HepG2 (cell line): ENCODE measurements around the gene ME3. TPM values are rescaled to one million over a fixed set of nuclear protein-coding genes. Genes with fewer than 3 reads are reported as not detected.

Experiments used
- ATAC-seq: fragments of 200-7000 bp; cut with Tn5 transposase; 3 replicates; pipeline ENCODE4 v1.9.1; 2020; ENCODE audit warnings: mild to moderate bottlenecking, moderate library complexity
- BruUV-seq: library from RNA; stranded (reverse); fragments of 400-500 nt; replicated peaks from 2 replicates; lab custom pipeline; 2021; lab: Mats Ljungman, UMichigan
- CTCF ChIA-PET: fragments of 300-600 bp; formaldehyde crosslinking; extraction: SDS; loops from one replicate; lab custom pipeline; 2021; ENCODE audit warnings: low total read pairs, inconsistent platforms, low intra/inter-chr PET ratio; lab: Yijun Ruan, JAX
- POLR2A ChIA-PET: fragments of 350-600 bp; sonication (Branson Sonifier 250); formaldehyde crosslinking; loops from one replicate; lab custom pipeline; 2020; ENCODE audit warnings: antibody characterized with exemption, inconsistent platforms; lab: Yijun Ruan, JAX
- DNase-seq: peaks from one replicate; pipeline ENCODE4 v3.0.0-alpha.2; 2015; ENCODE audit warnings: low spot score
- FAIRE-seq: peaks from 3 replicates; lab custom pipeline; 2011; peaks lifted over from hg19 to GRCh38; lab: Jason Lieb, UNC
- H2AFZ ChIP-seq: one replicate; pipeline ENCODE4 v1.6.1; 2011; ENCODE audit warnings: low read length, inconsistent platforms
- H3K27ac ChIP-seq: fragments of 300-600 bp; 3 replicates; pipeline ENCODE4 v1.8.0; 2011; ENCODE audit warnings: mixed run types, mild to moderate bottlenecking, mixed read lengths, low read length, inconsistent platforms; ENCODE audit not compliant: insufficient read depth; ENCODE audit errors: extremely low read length
- H3K27me3 ChIP-seq, 2 experiments: fragments of 200-600 bp in 1 of 2; 2 replicates in 1 of 2; 3 replicates in 1 of 2; pipeline versions ENCODE4 v1.6.0 to v1.8.0; 2011; ENCODE audit warnings: low read length in 2 of 2, mild to moderate bottlenecking in 2 of 2, moderate library complexity in 2 of 2, inconsistent platforms in 1 of 2; ENCODE audit not compliant: insufficient read depth in 2 of 2, control insufficient read depth in 1 of 2
- H3K36me3 ChIP-seq, 2 experiments: fragments of 200-600 bp in 1 of 2; replicated peaks in 1 of 2; 2 replicates in 1 of 2; 3 replicates in 1 of 2; pipeline versions ENCODE4 v1.5.1 to v1.8.0; 2011; ENCODE audit warnings: low read length in 2 of 2, inconsistent platforms in 1 of 2; ENCODE audit not compliant: insufficient read depth in 2 of 2, control insufficient read depth in 1 of 2
- H3K4me1 ChIP-seq: 2 replicates; pipeline ENCODE4 v1.5.1; 2012; ENCODE audit warnings: low read length, inconsistent platforms; ENCODE audit not compliant: insufficient read depth
- H3K4me2 ChIP-seq: 2 replicates; pipeline ENCODE4 v1.6.0; 2011; ENCODE audit warnings: low read depth, low read length, inconsistent platforms
- H3K4me3 ChIP-seq, 3 experiments: fragments of 200-600 bp in 1 of 3; sonication (generic), shearing (Covaris generic) in 1 of 3; replicated peaks in 1 of 3; 2 replicates each; pipeline ENCODE4 v1.5.1; 2011 to 2016; ENCODE audit warnings: low read length in 3 of 3, inconsistent platforms in 2 of 3, low read depth in 2 of 3, mild to moderate bottlenecking in 2 of 3, control low read depth in 1 of 3, mixed read lengths in 1 of 3; ENCODE audit not compliant: insufficient read depth in 1 of 3
- H3K79me2 ChIP-seq: one replicate; pipeline ENCODE4 v1.6.1; 2011; ENCODE audit warnings: low read length, inconsistent platforms; ENCODE audit not compliant: insufficient read depth
- H3K9ac ChIP-seq: 2 replicates; pipeline ENCODE4 v1.6.0; 2011; ENCODE audit warnings: mild to moderate bottlenecking, low read depth, low read length, inconsistent platforms; ENCODE audit not compliant: insufficient read depth
- H3K9me3 ChIP-seq: 2 replicates; pipeline ENCODE4 v1.5.1; 2012; ENCODE audit warnings: mild to moderate bottlenecking, low read length
- H4K20me1 ChIP-seq: 2 replicates; pipeline ENCODE4 v1.6.0; 2011; ENCODE audit warnings: inconsistent platforms, mild to moderate bottlenecking, low read length, moderate library complexity; ENCODE audit not compliant: insufficient read depth
- CERS6 ChIP-seq: sonication (generic); formaldehyde crosslinking; IDR thresholded peaks from 2 replicates; pipeline ENCODE4 v1.5.0; 2020; ENCODE audit warnings: missing genetic modification reagents
- EZH2 ChIP-seq: conservative IDR thresholded peaks from 2 replicates; pipeline ENCODE4 v1.6.1; 2012; ENCODE audit warnings: mild to moderate bottlenecking, low read depth, low read length, moderate library complexity
- PHB2 ChIP-seq: fragments of 450-650 bp; IDR thresholded peaks from 2 replicates; pipeline ENCODE4 v1.6.1; 2018; ENCODE audit not compliant: partially characterized antibody
- ZNF124 ChIP-seq: sonication (generic); formaldehyde crosslinking; IDR thresholded peaks from 2 replicates; pipeline ENCODE4 v1.4.0; 2020; ENCODE audit warnings: missing genetic modification reagents
- ZNF891 ChIP-seq: sonication (generic); formaldehyde crosslinking; IDR thresholded peaks from 2 replicates; pipeline ENCODE4 v1.5.0; 2020; ENCODE audit warnings: mild to moderate bottlenecking, missing genetic modification reagents
- WGBS: methylation state at CpG from one replicate; pipeline ENCODE4 v1.1.6; 2017; ENCODE audit warnings: low lambda C conversion rate; 5-methylcytosine and 5-hydroxymethylcytosine counted together
- in situ Hi-C: cut with HindIII; loops from 2 replicates; pipeline ENCODE4 v1.10.0; 2017; ENCODE audit warnings: low pct_unique_long_range_greater_than_20kb; ENCODE audit not compliant: extremely low pct_ligation_motif_present
- intact Hi-C: fragments of 100-400 bp; cut with micrococcal nuclease; formaldehyde crosslinking; loops from one replicate; pipeline ENCODE4 v1.10.0; 2022; ENCODE audit not compliant: unreplicated experiment
- polyA plus RNA-seq, 8 experiments: library from polyadenylated mRNA; depleted of rRNA in 3 of 8; stranded (reverse) in 7 of 8; unstranded in 1 of 8; fragments of >200 nt; fragmentation: Illumina TruSeq in 4 of 8; extraction: Trizol in 4 of 8; gene quantifications; 2 replicates each; pipeline versions ENCODE4 v1.2.1 to v1.2.3, GENCODE V29; 2011 to 2016; ENCODE audit warnings: low read depth in 4 of 8, missing spikeins in 1 of 8, mixed read lengths in 1 of 8; ENCODE audit not compliant: insufficient read depth in 1 of 8
- total RNA-seq, 5 experiments: library from RNA; depleted of rRNA; stranded (reverse); fragments of >200 nt; fragmentation: Illumina TruSeq; extraction: Trizol; gene quantifications; 2 replicates each; pipeline ENCODE4 v1.2.3, GENCODE V29; 2016; ENCODE audit warnings: low read depth in 1 of 5
- TF ChIP-seq, protein P1 (sequence below): sonication (generic); formaldehyde crosslinking; IDR thresholded peaks from 2 replicates; pipeline ENCODE4 v1.8.1; 2023; ENCODE audit warnings: missing genetic modification reagents, inconsistent platforms, borderline replicate concordance
- TF ChIP-seq, protein P2 (sequence below): fragments of 450-650 bp; IDR thresholded peaks from 2 replicates; pipeline ENCODE4 v1.6.1; 2016

ME3 gene
- total and polyA plus RNA-seq, 2 of the 13 experiments (the other 11 are each of a cell fraction or from before 2014, with no cell fraction given): not detected

DNA sequence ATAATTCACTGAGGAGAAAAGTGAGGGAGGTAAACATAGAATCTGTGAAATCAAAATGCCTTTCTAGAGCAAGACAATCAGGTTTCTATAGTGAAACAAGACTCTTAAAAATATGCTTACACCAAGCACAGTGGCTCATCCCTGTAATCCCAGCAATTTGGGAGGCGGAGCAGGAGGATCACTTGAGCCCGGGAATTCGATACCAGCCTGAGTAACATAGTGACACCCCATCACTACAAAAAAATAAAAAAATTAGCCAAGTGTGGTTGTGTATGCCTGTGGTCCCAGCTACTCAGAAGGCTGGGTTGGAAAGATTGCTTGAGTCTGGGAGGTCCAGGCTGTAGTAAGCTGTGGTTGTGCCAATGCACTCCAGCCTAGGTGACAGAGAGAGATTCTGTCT lies 43.2 kb upstream of the ME3 start:
- no peak for TF ChIP-seq CERS6 (CRISPR knock-in tag)
- no peak for TF ChIP-seq PHB2
- TF ChIP-seq ZNF891 (CRISPR knock-in tag): no peak
- TF ChIP-seq, protein P1, sequence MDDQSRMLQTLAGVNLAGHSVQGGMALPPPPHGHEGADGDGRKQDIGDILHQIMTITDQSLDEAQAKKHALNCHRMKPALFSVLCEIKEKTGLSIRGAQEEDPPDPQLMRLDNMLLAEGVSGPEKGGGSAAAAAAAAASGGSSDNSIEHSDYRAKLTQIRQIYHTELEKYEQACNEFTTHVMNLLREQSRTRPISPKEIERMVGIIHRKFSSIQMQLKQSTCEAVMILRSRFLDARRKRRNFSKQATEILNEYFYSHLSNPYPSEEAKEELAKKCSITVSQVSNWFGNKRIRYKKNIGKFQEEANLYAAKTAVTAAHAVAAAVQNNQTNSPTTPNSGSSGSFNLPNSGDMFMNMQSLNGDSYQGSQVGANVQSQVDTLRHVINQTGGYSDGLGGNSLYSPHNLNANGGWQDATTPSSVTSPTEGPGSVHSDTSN: no peak
- TF ChIP-seq, protein P2, sequence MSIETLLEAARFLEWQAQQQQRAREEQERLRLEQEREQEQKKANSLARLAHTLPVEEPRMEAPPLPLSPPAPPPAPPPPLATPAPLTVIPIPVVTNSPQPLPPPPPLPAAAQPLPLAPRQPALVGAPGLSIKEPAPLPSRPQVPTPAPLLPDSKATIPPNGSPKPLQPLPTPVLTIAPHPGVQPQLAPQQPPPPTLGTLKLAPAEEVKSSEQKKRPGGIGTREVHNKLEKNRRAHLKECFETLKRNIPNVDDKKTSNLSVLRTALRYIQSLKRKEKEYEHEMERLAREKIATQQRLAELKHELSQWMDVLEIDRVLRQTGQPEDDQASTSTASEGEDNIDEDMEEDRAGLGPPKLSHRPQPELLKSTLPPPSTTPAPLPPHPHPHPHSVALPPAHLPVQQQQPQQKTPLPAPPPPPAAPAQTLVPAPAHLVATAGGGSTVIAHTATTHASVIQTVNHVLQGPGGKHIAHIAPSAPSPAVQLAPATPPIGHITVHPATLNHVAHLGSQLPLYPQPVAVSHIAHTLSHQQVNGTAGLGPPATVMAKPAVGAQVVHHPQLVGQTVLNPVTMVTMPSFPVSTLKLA: no peak
- TF ChIP-seq ZNF124 (CRISPR knock-in tag): no peak
- no peak for TF ChIP-seq EZH2
- 5% methylated on average over 3 of the region's 3 CpGs for WGBS
- peaks cover 1 to 19% of the 10 kb centered on the region in 2 experiments; a peak in 3 of 5 replicates for H3K27me3 ChIP-seq
- POLR2A ChIA-PET: no interaction called here
- no peak overlapping the region for H2AFZ ChIP-seq
- no peak for ATAC-seq
- no peaks in the 10 kb centered on the region for H4K20me1 ChIP-seq
- intact Hi-C loops (no loop called here), in situ Hi-C loops (no loop called here)
- no TSS peak for BruUV-seq
- H3K9me3 ChIP-seq: no peaks in the 10 kb centered on the region
- H3K36me3 ChIP-seq: no peaks in the 10 kb centered on the region
- H3K4me1 ChIP-seq: no peaks in the 10 kb centered on the region
- no peak overlapping the region for H3K4me3 ChIP-seq
- no peak for FAIRE-seq
- no peak overlapping the region for H3K9ac ChIP-seq
- CTCF ChIA-PET: no interaction called here
- DNase-seq: no peak
- H3K27ac ChIP-seq: no peak overlapping the region
- no peaks in the 10 kb centered on the region for H3K79me2 ChIP-seq
- H3K4me2 ChIP-seq: no peak overlapping the region
